GM19463 (cell line): ENCODE measurements around the gene MAN1A1.
"Not testable (repeated sequence)": the region's sequence is repeated elsewhere in the genome, so short reads cannot be mapped to it uniquely, and the experiment has no call there.

Experiments
- ATAC-seq: cut with Tn5 transposase; IDR thresholded peaks from one replicate; pipeline ENCODE4 v1.9.1; 2021; ENCODE audit warnings: mild to moderate bottlenecking, moderate library complexity; ENCODE audit not compliant: unreplicated experiment

The MAN1A1 gene

DNA sequence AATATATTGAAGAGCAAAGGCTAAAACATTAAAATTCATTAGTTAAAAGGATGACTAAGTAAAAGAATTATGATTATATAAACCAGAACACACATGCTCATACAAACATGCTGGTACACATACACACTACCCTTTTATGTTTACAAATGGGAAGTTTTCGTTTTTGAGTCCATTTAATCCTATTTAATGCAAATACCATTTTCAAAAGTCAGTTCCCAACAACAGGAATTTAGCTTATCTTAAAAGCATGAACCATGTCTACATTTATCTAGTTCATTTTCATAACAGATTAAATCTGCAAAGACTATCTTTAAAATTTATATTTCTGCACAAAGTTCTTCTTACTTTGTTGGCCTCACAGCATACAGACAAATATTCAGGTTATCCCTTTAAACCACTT, 42.5 kb downstream of the MAN1A1 start:
- ATAC-seq, result no peak

DNA sequence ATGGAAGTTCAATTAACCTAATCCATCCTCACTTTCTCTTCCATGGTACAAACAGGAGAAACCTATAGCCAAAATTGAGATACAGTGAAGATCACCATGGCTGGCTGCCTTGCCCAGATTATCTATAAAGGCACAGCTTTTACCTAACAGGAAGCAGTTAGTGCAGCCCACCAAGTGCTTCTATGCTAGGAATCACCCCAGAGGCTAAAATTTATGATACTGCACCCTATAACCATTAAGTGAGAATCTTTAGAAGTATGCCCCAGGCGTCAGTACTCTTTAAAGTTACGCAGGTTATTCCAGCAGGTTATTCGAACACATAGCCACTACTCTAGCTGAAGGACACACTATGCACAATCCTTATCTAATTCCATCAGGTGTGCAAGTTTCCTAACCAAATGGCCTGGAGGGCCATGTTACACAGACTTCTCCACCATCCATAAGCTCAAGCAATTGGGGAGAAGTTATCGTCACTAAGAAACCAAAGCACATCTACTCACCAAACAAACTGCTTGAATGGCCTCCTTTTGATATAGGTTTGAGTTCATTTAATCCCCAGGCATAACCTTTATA, 43.1 kb downstream of the MAN1A1 start:
- ATAC-seq, result no peak

DNA sequence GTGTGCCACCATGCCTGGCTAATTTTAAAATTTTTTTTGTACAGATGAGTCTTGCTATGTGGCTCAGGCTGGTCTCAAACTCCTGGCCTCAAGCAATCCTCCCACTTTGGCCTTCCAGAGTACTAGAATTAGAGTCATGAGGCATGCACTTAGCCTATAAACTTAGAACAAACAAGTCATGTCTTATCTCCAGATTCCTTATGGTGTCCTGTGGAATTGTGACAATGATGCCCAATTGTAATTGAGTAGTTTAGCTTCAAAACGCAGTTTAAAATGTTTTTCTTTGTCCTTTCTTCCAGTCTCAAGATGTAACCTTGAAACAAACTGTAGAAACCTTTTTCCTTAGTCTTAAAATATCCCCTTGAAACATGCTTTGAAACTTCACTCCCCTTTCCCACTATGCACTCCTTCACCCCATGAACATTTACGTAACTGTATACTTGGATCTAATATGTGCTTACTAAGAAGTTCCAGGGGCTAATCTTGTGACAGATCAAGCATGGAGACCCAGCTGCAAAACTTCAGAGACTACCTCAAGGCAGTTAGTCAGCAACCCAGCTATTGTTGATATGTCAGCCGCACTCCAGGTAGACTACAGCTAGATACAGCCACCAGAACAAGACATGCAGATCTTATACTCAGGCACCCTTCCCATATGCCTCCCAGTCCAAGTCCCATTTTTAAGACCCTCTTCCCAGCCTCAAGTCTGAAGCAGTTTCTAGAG, 46.2 kb downstream of the MAN1A1 start:
- ATAC-seq, result no peak

DNA sequence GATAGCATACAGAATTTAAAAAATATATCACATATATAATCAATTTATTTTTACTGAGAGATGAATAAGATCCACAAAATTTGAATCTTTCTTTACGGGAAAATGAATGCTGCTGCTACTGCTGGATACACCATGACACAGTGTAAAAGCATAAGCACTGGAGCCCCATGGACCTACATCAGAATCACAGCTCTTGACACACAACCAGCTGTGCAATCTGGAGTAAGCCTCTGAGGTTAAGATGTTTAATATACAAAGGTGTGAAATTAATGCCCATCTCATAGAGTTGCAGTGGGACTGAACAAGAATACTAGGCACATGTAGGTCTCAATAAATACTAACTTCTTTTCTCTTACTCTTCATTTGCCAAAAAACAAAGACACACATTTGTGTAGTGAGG, 48.1 kb downstream of the MAN1A1 start:
- ATAC-seq, result no peak

DNA sequence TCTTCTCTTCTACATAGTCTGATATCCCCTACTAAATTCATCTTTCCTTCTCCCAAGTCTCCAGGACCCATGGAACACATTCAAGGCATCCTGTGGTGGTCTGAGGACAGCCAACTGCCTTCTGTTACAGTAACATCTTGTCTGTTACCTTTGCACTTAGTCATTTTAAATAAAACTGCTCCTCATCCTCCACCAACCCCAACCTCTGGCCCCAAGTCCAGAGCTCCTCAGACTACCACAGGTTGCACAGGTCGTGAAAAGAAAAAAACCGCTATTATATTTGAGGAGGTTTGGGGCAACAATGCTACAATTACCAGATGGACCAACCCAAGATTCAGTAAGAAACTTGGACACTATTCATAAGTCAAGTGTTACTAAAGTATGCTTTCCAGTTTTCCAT, 49.9 kb downstream of the MAN1A1 start:
- no peak for ATAC-seq

DNA sequence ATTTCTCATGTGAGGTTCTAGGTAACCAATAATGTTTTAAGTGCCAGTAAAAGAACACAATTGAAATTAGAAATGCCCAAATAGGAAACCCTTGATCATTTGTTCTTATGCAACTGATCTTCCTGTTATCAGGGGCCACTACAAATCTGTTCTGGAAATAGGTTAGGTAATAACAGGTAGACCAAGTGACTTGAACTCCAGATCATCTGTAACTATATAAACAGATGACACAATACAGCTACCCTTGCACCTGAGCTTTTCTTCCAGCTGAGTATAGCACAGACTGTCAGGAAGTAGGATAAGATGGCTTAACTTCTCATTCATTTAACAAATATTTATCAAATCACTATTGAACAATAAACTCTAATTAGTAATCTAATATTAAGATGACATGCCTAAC, 52.5 kb downstream of the MAN1A1 start:
- no peak for ATAC-seq

DNA sequence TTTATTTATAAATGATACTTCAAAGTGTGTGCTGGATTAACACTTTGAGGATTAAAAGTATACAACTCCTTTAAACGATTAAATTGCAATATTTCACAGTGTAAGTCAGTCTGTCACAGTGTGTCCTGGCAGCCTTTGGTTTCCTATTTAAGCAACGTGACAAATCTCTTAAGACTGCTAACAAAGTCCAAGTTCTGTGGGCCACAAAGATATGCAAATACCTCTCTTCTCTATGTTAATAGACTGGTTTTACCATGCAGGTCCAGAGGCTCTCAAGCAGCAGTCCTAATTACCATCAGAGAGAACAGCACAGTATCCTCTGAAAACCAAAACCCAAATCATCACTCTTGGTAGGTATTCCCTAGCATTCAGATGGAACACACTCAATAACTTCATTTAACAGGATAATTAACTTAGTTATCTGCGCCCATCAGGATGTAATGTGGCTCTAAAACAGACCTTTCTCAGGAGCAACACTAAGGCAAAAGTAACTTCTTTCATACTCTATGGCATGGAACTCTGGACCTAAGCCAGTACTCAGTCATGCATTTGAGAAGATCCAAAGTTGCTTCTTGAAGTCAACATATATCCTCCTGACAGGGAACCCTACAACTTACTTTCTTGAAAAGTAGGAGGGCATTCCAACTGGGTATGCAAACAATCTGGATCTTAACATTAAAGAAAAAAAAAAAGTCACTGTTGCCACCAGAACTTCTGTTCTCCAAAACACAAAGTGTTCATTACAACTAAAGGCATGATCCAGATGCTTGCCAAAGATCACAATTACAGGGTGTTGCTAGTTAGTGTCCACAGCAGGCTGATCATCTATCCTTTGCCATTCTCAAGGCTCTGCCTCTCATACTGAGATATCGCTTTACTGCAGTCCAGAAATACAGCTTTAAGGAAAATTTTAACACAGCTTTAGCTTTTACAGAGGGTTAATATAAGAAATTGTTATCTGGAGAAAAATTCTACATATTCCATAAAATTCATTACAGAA, 53.2 kb downstream of the MAN1A1 start:
- ATAC-seq, result peak; percentile 42

DNA sequence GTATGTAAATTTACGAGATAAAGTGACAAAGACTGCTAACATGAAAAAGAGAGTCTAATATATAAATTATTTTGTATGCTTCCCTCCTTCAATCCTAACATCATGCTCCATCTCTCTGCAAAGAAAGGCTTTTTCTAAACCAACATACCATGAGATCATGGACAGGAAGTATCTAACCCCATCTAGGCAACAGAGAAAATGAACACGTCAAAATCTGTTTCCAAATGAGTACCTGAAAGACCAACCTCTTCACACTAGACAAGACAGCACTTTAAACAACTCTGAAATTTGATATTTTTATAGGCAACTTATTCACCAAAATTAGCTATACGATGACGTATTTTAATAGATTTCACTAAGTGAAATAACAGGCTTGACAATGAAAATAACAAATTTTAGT, 54.6 kb downstream of the MAN1A1 start:
- ATAC-seq, result peak; percentile 79

DNA sequence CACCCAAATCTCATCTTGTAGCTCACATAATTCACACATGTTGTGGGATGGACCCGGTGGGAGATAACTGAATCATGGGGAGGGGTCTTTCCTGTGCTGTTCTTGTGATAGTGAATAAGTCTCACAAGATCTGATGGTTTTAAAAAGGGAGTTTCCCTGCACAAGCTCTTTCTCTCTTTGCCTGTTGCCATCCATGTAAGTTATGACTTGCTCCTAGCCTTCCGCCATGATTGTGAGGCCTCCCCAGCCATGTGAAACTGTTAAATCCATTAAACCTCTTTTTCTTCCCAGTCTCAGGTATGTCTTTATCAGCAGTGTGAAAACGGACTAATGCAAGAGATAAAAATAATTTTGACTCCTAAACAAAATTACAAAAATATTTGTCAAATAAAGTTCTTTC, 58.5 kb downstream of the MAN1A1 start:
- not testable (repeated sequence) for ATAC-seq

DNA sequence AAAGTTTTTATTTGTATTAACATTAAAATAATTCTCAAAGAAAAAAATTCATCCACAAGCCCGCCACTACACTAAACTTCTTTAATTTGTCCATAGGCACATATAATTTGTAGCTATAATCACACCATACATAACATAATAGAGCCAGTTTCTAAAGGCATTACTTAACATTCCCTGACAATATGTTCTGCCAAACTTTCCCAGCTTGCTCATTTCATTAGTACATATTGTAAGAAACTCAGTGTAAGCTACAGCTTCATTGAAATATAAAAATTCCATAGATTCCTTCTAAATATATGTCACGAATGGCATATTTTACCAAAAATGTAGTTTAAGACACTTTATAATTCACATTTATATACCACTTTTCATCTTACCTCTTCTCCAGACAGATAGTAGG, 59.3 kb downstream of the MAN1A1 start:
- no peak for ATAC-seq

DNA sequence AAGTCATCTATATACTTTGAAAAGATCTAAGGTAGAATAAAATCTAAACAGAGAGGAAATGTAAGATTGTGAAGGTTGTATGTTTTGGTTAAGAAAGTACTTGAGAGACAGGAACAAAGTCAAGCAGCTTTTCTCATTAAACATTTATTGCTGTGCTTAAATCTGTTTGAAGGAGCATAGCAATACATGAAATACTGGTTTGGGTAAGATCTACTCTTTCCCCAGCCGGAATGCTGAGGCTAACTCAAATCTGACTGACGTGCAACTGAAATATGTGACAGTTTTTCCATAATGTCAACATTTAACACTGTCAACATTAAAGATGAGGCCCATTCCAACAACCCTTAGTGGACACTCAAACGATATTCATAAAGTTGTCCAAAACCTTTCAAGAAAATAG, 59.9 kb downstream of the MAN1A1 start:
- no peak for ATAC-seq

DNA sequence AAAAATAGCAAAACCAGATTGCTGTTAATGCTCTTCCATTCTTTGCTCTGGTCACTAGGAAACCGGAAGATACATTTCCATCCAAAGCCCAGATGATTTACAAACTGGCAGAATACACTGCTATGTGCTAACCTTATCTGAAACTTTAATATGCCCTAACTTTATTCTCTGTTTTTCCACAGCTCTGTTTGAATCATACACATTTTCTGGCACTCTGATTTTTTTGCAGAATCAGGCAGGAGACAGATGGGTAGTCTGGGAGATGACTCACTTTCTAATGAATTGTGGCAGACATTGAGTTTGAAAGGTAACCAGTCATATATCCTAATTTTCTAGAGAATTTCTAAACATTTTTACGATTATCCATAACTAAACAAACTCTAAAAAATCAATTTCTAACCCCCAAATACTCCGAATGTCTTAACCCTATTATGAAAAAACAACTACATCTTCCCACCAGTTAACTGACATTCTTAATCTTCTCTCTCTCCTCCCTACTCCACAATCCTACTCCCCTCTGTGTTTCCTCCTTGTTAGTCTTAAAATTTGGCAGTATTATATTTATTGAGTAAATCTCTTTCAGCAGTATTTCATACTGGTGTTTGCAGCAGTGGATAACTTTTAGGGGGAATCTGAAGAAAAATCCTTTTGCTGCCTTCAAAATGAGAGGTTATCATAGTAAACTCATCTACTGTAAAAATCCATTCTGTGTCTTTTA, 63.5 kb downstream of the MAN1A1 start:
- no peak for ATAC-seq

DNA sequence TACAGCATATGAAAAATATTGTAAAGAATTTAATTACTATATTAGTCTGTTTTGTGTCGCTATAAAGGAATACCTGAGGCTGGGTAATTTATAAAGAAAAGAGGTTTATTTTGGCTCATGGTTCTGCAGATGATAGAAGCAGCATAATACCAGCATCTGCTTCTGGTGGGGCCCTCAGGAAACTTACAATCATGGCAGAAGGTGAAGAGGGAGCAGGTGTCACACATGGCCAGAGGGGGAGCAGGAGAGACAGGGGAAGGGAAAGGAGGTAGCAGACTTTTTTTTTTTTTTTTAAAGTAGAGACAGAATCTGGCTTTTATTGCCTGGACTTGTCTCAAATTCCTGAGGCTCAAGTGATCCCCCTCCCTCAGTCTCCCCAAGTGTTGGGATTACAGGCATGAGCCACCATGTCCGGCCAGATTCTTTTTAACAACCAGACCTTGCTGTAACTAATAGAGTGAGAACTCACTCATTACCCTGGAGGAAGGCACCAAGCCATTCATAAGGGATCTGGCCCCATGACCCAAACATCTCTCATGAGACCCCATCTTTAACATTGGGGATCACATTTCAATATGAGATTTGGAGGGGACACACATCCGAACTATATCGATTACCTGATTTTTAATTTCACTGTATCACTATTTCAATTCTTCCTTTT, 64.6 kb downstream of the MAN1A1 start:
- no peak for ATAC-seq

DNA sequence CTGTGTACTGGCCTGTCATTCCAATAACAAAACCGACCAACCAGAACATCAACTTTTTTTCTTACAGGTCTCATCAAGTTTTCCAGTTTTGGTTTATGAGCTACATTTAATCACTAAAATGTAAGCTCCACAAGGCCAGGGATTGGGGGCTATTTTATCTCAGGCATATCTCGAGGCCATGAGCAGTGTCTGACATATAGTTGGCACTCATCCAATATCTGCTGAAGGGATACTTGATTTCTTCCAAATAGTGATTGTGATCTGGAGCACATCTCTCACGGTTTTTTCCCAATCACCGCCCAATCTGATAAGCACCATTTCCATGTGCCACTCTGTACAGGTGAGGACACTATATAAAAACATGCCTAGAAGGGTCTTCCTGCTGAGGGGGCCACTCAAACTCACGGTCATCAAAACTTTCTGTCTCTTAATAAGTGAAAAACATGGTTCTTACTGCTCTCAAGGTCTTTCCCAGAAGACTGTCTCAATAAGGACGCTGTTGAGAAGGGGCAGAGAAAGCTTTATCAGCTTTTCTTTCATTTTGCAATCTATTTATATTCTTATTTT, 65.5 kb downstream of the MAN1A1 start:
- ATAC-seq, result no peak

DNA sequence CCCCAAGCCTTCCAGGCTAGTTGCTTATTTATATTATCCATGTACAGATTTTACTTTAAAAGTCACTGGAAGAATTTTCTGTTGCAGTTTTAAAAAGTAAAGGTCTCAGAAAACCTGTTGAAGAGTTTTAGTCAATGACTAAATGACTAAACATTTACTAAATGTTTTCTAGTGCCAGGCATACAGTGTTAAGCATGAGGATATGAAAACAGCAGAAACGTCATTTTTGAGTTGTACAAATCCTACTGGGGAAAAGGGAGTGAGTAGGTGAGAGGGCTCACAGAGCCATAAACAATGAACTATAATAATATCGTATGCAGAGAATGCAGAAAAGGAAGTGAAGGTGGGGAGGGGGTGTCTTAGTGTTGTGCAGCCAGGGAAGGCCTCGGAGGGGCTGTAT, 66.3 kb downstream of the MAN1A1 start:
- no peak for ATAC-seq

DNA sequence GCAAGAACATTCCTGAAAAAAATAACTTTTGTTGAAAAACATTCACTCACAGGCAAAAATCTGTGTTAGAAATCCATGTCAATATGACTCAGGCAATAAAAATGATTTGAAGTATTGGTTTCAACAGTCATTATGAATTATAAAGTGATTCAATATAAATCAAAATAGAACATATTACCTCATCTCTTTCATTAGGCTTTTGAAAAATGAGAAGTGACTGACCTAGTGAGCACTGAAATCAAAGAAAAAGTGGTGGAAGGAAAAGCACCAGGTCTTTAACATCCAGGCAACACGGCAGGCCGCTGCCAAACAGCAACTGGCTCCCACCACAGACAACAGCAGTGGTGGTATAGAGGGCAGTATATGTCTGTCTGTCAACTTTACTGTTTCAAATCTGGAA, 68.9 kb downstream of the MAN1A1 start:
- ATAC-seq, result no peak

DNA sequence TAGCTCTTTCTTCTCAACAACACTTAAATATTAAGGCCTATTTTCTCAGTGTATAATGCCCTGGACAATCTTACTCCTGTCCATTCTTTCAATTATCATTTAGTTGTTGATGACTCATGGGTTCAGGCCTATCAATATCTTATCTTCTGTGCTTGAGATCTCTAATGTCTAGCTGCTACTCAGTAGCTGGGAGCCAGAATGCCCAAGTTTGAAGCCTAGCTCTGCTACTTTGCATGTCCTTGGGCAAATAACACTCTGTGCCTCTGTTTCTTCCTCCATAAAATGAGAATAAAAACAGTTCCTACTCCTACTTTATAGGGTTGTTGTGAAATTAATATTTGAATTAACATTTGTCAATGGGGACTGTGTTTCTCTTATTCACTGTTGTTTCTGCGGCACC, 69.5 kb downstream of the MAN1A1 start:
- ATAC-seq, result no peak

DNA sequence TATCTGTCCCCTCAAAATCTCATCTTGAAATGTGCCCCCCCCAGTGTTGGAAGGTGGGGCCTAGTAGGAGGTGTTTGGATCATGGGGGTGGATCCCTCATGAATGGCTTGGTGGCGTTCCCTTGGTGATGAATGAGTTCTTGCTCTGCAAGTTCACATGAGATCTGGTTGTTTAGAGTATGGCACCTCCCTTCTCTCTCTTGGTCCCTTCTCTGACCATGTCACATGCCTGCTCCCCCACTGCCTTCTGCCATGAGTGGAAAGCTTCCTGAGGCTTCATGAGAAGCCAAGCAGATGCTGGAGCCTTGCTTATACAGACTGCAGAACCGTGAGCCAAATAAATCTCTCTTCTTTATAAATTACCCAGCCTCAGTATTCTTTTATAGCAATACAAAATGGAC, 70.9 kb downstream of the MAN1A1 start:
- no peak for ATAC-seq

DNA sequence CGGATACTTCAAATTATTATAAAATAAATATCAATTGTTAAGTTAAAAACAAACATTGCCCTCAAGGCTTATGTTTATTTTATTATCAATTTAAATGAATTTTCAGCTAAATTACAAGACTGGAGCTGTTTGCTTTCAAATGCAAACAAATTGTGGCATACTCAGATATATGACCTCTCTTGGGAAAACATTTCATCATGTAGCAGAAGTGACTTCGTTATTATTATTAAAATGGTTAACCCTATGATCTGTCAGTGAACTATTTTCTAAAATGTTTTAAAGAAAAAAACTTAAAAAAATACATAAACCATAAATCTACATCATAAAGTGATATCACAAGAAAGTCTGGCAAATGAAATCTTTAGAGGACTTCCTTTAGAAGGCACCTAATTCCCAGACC, 72.5 kb downstream of the MAN1A1 start:
- ATAC-seq, result no peak

DNA sequence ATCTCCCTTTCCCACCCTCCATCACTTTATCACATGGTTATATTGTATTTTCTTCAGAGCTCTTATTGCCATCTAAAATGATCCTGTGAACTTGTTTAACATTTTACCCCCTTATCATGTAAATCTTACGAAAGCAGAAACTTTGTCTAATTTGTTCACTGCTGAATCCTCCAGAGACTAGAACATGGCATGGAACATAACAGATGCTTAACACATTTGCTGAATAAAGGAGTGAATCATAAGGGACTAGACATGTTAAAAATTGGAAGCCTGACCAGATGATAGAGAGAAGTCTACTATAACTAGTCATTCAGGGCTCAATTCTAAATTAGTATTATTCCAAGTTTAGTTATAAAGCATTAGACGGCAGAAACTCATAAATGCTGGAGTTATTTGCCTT, 73.3 kb downstream of the MAN1A1 start:
- no peak for ATAC-seq
